Measurements from ENCODE around the gene TULP4.

- TF ChIP-seq CTCF (conservative IDR thresholded peaks at IDR 0.05; ENCODE audit: low read depth, low read length) (no peak), EZH2 (IDR thresholded peaks at IDR 0.05; ENCODE audit: borderline replicate concordance, low read depth, low read length, poor library complexity, severe bottlenecking) (no peak)
Observed at GRCh38 chr6:158457616-158458278, 145.5 kb downstream of the TULP4 start.

Measured in A673 (cell line).